K562 (cell line): ENCODE measurements around the gene PPIF. TPM values are rescaled to one million over a fixed set of nuclear protein-coding genes. Genes with fewer than 3 reads are reported as not detected.

Experiments used
- ATAC-seq: fragments of 200-7000 bp; cut with Tn5 transposase; 3 replicates; pipeline ENCODE4 v1.9.1; 2020; ENCODE audit warnings: moderate library complexity
- BruUV-seq: library from RNA; stranded (reverse); fragments of 400-500 nt; replicated peaks from 2 replicates; lab custom pipeline; 2021; lab: Mats Ljungman, UMichigan
- CTCF ChIA-PET: fragments of 300-600 bp; formaldehyde crosslinking; extraction: SDS; loops from one replicate; lab custom pipeline; 2021; ENCODE audit warnings: low intra/inter-chr PET ratio; lab: Yijun Ruan, JAX
- POLR2A ChIA-PET: fragments of 300-600, 350-650 bp; sonication (Branson Sonifier 250); formaldehyde crosslinking; extraction: SDS; loops from one replicate; lab custom pipeline; 2021; ENCODE audit warnings: antibody characterized with exemption, inconsistent platforms; lab: Yijun Ruan, JAX
- DNase-seq, 4 experiments: peaks; one replicate each; pipeline versions ENCODE4 v3.0.0 to v3.0.0-alpha.2; 2011 to 2018; ENCODE audit warnings: low spot score in 3 of 4, mixed read lengths in 3 of 4; ENCODE audit errors: extremely low read depth in 1 of 4
- FAIRE-seq: peaks from 2 replicates; lab custom pipeline; 2011; peaks lifted over from hg19 to GRCh38; lab: Jason Lieb, UNC
- H2AFZ ChIP-seq: 2 replicates; pipeline ENCODE4 v1.6.0; 2011; ENCODE audit warnings: low read depth, low read length, control low read depth, inconsistent platforms
- H3K27ac ChIP-seq: fragments of 200-600 bp; 3 replicates; pipeline ENCODE4 v1.8.0; 2011; ENCODE audit warnings: low read depth, mild to moderate bottlenecking, control low read depth, inconsistent platforms, low read length, moderate library complexity, mixed read lengths; ENCODE audit errors: extremely low read depth
- H3K27me3 ChIP-seq, 2 experiments: fragments of 300-600 bp in 1 of 2; 2 replicates in 1 of 2; 3 replicates in 1 of 2; pipeline versions ENCODE4 v1.6.0 to v1.8.0; 2011; ENCODE audit warnings: inconsistent platforms in 2 of 2, low read length in 2 of 2, mild to moderate bottlenecking in 1 of 2, mixed read lengths in 1 of 2, moderate library complexity in 1 of 2; ENCODE audit not compliant: control insufficient read depth in 2 of 2, insufficient read depth in 2 of 2
- H3K36me3 ChIP-seq: fragments of 300-600 bp; 3 replicates; pipeline ENCODE4 v1.8.0; 2011; ENCODE audit warnings: mild to moderate bottlenecking, low read length, inconsistent platforms; ENCODE audit not compliant: control insufficient read depth, insufficient read depth
- H3K4me1 ChIP-seq, 2 experiments: fragments of 200-600 bp in 1 of 2; replicated peaks in 1 of 2; 2 replicates in 1 of 2; 3 replicates in 1 of 2; pipeline versions ENCODE4 v1.5.1 to v1.8.0; 2011; ENCODE audit warnings: inconsistent platforms in 2 of 2, low read length in 2 of 2, mild to moderate bottlenecking in 1 of 2, mixed read lengths in 1 of 2, moderate library complexity in 1 of 2; ENCODE audit not compliant: control insufficient read depth in 2 of 2, insufficient read depth in 2 of 2
- H3K4me2 ChIP-seq: 2 replicates; pipeline ENCODE4 v1.6.1; 2011; ENCODE audit warnings: low read length, control low read depth, inconsistent platforms, mixed read lengths; ENCODE audit not compliant: insufficient read depth
- H3K4me3 ChIP-seq: fragments of 200-600 bp; sonication (generic), shearing (Covaris generic); 2 replicates; pipeline ENCODE4 v1.5.1; 2016; ENCODE audit warnings: control low read depth, inconsistent platforms
- H3K79me2 ChIP-seq: fragments of 200-600 bp; 3 replicates; pipeline ENCODE4 v1.8.0; 2011; ENCODE audit warnings: low read length, inconsistent platforms; ENCODE audit not compliant: control insufficient read depth, insufficient read depth
- H3K9ac ChIP-seq, 2 experiments: 2 replicates each; pipeline versions ENCODE4 v1.6.0 to v1.6.1; 2011; ENCODE audit warnings: low read depth in 2 of 2, low read length in 2 of 2, control low read depth in 1 of 2, inconsistent platforms in 1 of 2, mild to moderate bottlenecking in 1 of 2, mixed read lengths in 1 of 2; ENCODE audit not compliant: insufficient read depth in 1 of 2
- H3K9me1 ChIP-seq: one replicate; pipeline ENCODE4 v1.6.0; 2011; ENCODE audit warnings: inconsistent platforms, mild to moderate bottlenecking, low read length, moderate library complexity; ENCODE audit not compliant: control insufficient read depth, insufficient read depth
- H3K9me3 ChIP-seq: replicated peaks from 2 replicates; pipeline ENCODE4 v1.5.1; 2011; ENCODE audit warnings: low read depth, low read length, inconsistent platforms; ENCODE audit not compliant: control insufficient read depth, insufficient read depth
- H4K20me1 ChIP-seq: replicated peaks from 2 replicates; pipeline ENCODE4 v1.6.1; 2011; ENCODE audit warnings: low read length, inconsistent platforms, mixed read lengths; ENCODE audit not compliant: control insufficient read depth, insufficient read depth
- ATF3 ChIP-seq, 2 experiments: fragments of 450-650 bp in 1 of 2; sonication (generic) in 1 of 2; formaldehyde crosslinking in 1 of 2; IDR thresholded peaks in 1 of 2; conservative IDR thresholded peaks in 1 of 2; 2 replicates each; pipeline versions ENCODE4 v1.6.1 to v1.8.1; 2016 to 2023; ENCODE audit warnings: mild to moderate bottlenecking in 2 of 2, moderate library complexity in 2 of 2, inconsistent platforms in 1 of 2, missing genetic modification reagents in 1 of 2
- CTCF ChIP-seq, 3 experiments: IDR thresholded peaks in 2 of 3; conservative IDR thresholded peaks in 1 of 3; 2 replicates each; pipeline ENCODE4 v1.5.1; 2011 to 2012; ENCODE audit warnings: low read length in 3 of 3, mild to moderate bottlenecking in 3 of 3, control low read depth in 2 of 3, improper control_type of control experiment in 1 of 3, inconsistent platforms in 1 of 3, low read depth in 1 of 3, mixed read lengths in 1 of 3, moderate library complexity in 1 of 3; ENCODE audit not compliant: insufficient read depth in 2 of 3
- IRF2 ChIP-seq: sonication (generic); formaldehyde crosslinking; IDR thresholded peaks from 2 replicates; pipeline ENCODE4 v1.8.1; 2022; ENCODE audit warnings: mild to moderate bottlenecking, missing genetic modification reagents
- MAX ChIP-seq: sonication (generic); formaldehyde crosslinking; IDR thresholded peaks from 2 replicates; pipeline ENCODE4 v1.9.0; 2022; ENCODE audit warnings: mild to moderate bottlenecking, missing genetic modification reagents
- POLR2B ChIP-seq: fragments of 450-650 bp; IDR thresholded peaks from 2 replicates; pipeline ENCODE4 v1.6.1; 2018; ENCODE audit warnings: low read depth; ENCODE audit not compliant: partially characterized antibody
- POLR2G ChIP-seq: fragments of 200-400 bp; formaldehyde crosslinking; IDR thresholded peaks from 2 replicates; pipeline ENCODE4 v1.6.1; 2017; ENCODE audit warnings: low read depth, mild to moderate bottlenecking, antibody characterized with exemption, low read length, moderate library complexity
- SUPT5H ChIP-seq: fragments of 450-650 bp; IDR thresholded peaks from 2 replicates; pipeline ENCODE4 v1.6.1; 2016
- TCF7 ChIP-seq: sonication (generic); IDR thresholded peaks from 2 replicates; pipeline ENCODE4 v1.6.1; 2016; ENCODE audit warnings: antibody characterized with exemption, borderline replicate concordance
- ZNF184 ChIP-seq: sonication (generic); formaldehyde crosslinking; IDR thresholded peaks from 2 replicates; pipeline ENCODE4 v1.5.0; 2020; ENCODE audit warnings: missing genetic modification reagents
- ZNF354B ChIP-seq: fragments of 250-450 bp; sonication (Bioruptor Pico); IDR thresholded peaks from 2 replicates; pipeline ENCODE4 v1.4.0; 2020
- WGBS: fragments of 100-300 bp; shearing (Covaris generic); methylation state at CpG from one replicate; pipeline ENCODE4 v1.1.6; 2016; ENCODE audit warnings: low coverage, mixed read lengths; ENCODE audit not compliant: insufficient coverage; ENCODE audit errors: missing lambda C conversion rate; 5-methylcytosine and 5-hydroxymethylcytosine counted together
- in situ Hi-C: fragments of 300-500 bp; cut with MboI; formaldehyde crosslinking; loops from 4 replicates; pipeline ENCODE4 v1.15.0; 2018; ENCODE audit warnings: inconsistent platforms, mixed read lengths
- intact Hi-C: fragments of 100-400 bp; cut with micrococcal nuclease; formaldehyde crosslinking; loops from 2 replicates; pipeline ENCODE4 v1.14.2; 2022
- polyA plus RNA-seq, 8 experiments: library from polyadenylated mRNA; depleted of rRNA in 4 of 8; stranded (reverse) in 5 of 8; unstranded in 3 of 8; fragments of >200 nt; fragmentation: Nextera tagmentation in 2 of 8; fragmentation: Illumina TruSeq in 1 of 8; extraction: Ambion mirVana in 2 of 8; extraction: Trizol in 1 of 8; gene quantifications; 2 replicates each; pipeline versions ENCODE4 v1.2.1 to v1.2.3, GENCODE V29; 2011 to 2014; ENCODE audit warnings: inconsistent platforms in 1 of 8, missing spikeins in 1 of 8
- total RNA-seq, 7 experiments: library from RNA; depleted of rRNA in 6 of 7; stranded (reverse); fragments of >200 nt in 6 of 7; fragmentation: Illumina TruSeq in 2 of 7; extraction: Trizol in 2 of 7; gene quantifications; 2 replicates each; pipeline versions ENCODE4 v1.2.1 to v1.2.3, GENCODE V29; 2011 to 2021; ENCODE audit warnings: low replicate concordance in 1 of 7

The PPIF gene
- total and polyA plus RNA-seq, 9 of the 15 experiments (the other 6 are each of a cell fraction or from before 2014, with no cell fraction given) = 40.9 to 287 (median 117) TPM

GRCh38 chr10:79316671-79317431 is 30.4 kb upstream of the PPIF start:
- ATAC-seq (peak; percentile 44), DNase-seq (no peak), FAIRE-seq (peak; percentile 72)
- CTCF ChIA-PET = no interaction called here
- in situ Hi-C loops = no loop called here
- Histone ChIP-seq H3K4me2 (no peak overlapping the region; the same call in 1 of the 2 replicates), H3K79me2 (no peaks in the 10 kb centered on the region), H3K4me3 (no peak overlapping the region), H3K36me3 (peaks cover 5% of the 10 kb centered on the region; the same call in 1 of the 3 replicates), H3K9me1 (peaks cover 6% of the 10 kb centered on the region), H3K9me3 (no peaks in the 10 kb centered on the region), H3K4me1 (peaks cover 21 to 25% of the 10 kb centered on the region in 2 experiments), H3K27ac (no peak overlapping the region; the same call in 2 of the 3 replicates), H3K9ac (peak overlapping the region in 1 of 2 experiments; percentile 45; a peak in 1 of 4 replicates), H4K20me1 (no peaks in the 10 kb centered on the region), H2AFZ (no peak overlapping the region), H3K27me3 (peaks cover 0 to 22% of the 10 kb centered on the region in 2 experiments; a peak in 3 of 5 replicates)
- TF ChIP-seq ATF3 (IDR thresholded peaks at IDR 0.05) (no peak), ATF3 (CRISPR knock-in tag; conservative IDR thresholded peaks at IDR 0.05) (no peak), ZNF354B (CRISPR knock-in tag) (no peak), POLR2G (peak; percentile 47), ZNF184 (CRISPR knock-in tag) (no peak), CTCF (IDR thresholded peaks at IDR 0.05 in 2 of 3, conservative IDR thresholded peaks at IDR 0.05 in 1 of 3; ENCODE audit: insufficient read depth in 2 of 3, low read depth in 1 of 3, low read length in 3 of 3) (0 out of 6 replicates have a peak, but pooled peaks of 2 of the 3 experiments have one; percentile 0 to 5), IRF2 (CRISPR knock-in tag) (0 out of 2 replicates have a peak, but pooled peaks have one; percentile 25), TCF7 (no peak), POLR2B (peak; percentile 27), MAX (CRISPR knock-in tag) (peak; percentile 20; the same call in 1 of the 2 replicates), SUPT5H (0 out of 2 replicates have a peak, but pooled peaks have one; percentile 14)
- intact Hi-C loops = no loop called here
- WGBS = 38% methylated on average over 13 of the region's 13 CpGs
- POLR2A ChIA-PET = interaction anchor here (0.8 to 1.1 kb wide), 3 partner anchors 13 to 18 kb away, joined by 4 read pairs; no protein-coding TSS in a partner anchor
- BruUV-seq = no TSS peak
